Measurements from ENCODE around the gene MECR. TPM values are rescaled to one million over a fixed set of nuclear protein-coding genes. Genes with fewer than 3 reads are reported as not detected.

MECR gene
- polyA plus RNA-seq, 2 donors = 11.8 to 19.6 TPM

DNA sequence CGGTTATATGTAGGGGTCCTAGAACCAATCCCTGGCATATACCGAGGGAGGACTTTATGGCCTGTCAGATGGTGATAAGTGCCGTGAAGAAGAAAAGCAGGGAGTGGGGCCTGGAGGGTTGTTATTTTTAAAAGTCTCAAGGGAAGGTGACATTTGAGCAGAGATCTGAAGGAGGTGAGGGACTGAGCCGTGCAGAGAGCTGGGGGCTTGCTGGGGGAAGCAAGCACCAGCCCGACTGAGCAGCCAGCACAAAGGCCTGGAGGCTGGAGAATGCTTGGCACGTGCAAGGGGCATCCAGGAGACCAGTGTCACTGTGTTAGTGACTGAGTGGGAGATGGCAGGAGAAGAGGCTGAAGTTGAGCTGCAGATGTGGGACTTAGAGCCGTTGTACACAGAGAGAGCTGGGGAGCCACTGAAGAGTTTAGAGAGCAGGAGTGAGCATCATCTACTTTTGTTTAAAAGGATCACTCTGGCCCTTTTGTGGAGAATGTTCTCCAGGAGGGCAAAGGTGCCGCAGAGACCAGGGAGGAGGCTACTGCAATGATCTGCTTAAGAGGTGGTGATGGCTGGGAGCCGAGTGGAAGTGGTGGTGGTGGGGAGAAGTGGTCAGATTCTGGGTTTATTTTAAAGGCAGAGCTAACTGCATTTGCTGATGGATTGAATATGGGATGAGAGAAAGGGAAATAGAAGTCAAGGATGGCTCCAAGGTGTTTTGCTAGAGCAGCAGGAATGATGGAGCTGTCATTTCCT, 36.8 kb upstream of the MECR start:
- 82 to 83% methylated on average over 9 of the region's 9 CpGs for WGBS, 2 donors
- H3K27ac ChIP-seq (ENCODE audit: low read depth in 2 of 2, low read length in 1 of 2) = no peak overlapping the region
- no peaks in the 10 kb centered on the region for H3K36me3 ChIP-seq (ENCODE audit: control insufficient read depth in 2 of 2, insufficient read depth in 2 of 2, low read length in 1 of 2)
- no peaks in the 10 kb centered on the region for H3K9me3 ChIP-seq (ENCODE audit: control insufficient read depth in 2 of 2, insufficient read depth in 1 of 2, low read depth in 1 of 2, low read length in 1 of 2)
- H3K4me1 ChIP-seq (ENCODE audit: control insufficient read depth in 2 of 2, insufficient read depth in 2 of 2, low read length in 1 of 2) = peaks cover 0 to 5% of the 10 kb centered on the region in 2 donors
- no peak overlapping the region for H3K4me3 ChIP-seq (ENCODE audit: low read depth in 1 of 2, low read length in 2 of 2)
- no peaks in the 10 kb centered on the region for H3K27me3 ChIP-seq (ENCODE audit: control insufficient read depth in 1 of 2, insufficient read depth in 2 of 2, low read length in 2 of 2)

DNA sequence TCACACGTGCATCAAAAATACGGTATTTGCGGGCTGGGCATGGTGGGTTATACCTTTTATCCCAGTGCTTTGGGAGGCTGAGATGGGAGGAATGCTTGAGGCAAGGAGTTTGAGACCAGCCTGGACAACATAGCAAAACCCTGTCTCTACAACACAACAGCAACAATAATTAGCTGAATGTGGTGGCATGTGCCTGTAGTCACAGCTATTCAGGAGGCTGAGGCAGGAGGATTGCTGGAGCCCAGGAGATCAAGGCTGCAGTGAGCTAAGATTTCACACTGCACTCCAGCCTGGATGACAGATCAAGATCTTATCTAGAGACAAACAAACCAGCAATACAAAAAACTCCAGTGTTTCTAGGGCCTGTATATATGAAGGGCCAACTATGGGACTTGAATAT, 36.2 kb upstream of the MECR start:
- no peak overlapping the region for H3K27ac ChIP-seq (ENCODE audit: low read depth in 2 of 2, low read length in 1 of 2)
- H3K4me1 ChIP-seq (ENCODE audit: control insufficient read depth in 2 of 2, insufficient read depth in 2 of 2, low read length in 1 of 2) = peaks cover 0 to 5% of the 10 kb centered on the region in 2 donors
- no peak overlapping the region for H3K4me3 ChIP-seq (ENCODE audit: low read depth in 1 of 2, low read length in 2 of 2)
- H3K36me3 ChIP-seq (ENCODE audit: control insufficient read depth in 2 of 2, insufficient read depth in 2 of 2, low read length in 1 of 2) = no peaks in the 10 kb centered on the region
- H3K27me3 ChIP-seq (ENCODE audit: control insufficient read depth in 1 of 2, insufficient read depth in 2 of 2, low read length in 2 of 2) = no peaks in the 10 kb centered on the region
- no peaks in the 10 kb centered on the region for H3K9me3 ChIP-seq (ENCODE audit: control insufficient read depth in 2 of 2, insufficient read depth in 1 of 2, low read depth in 1 of 2, low read length in 1 of 2)
- 93 to 94% methylated on average over 3 of the region's 3 CpGs for WGBS, 2 donors

DNA sequence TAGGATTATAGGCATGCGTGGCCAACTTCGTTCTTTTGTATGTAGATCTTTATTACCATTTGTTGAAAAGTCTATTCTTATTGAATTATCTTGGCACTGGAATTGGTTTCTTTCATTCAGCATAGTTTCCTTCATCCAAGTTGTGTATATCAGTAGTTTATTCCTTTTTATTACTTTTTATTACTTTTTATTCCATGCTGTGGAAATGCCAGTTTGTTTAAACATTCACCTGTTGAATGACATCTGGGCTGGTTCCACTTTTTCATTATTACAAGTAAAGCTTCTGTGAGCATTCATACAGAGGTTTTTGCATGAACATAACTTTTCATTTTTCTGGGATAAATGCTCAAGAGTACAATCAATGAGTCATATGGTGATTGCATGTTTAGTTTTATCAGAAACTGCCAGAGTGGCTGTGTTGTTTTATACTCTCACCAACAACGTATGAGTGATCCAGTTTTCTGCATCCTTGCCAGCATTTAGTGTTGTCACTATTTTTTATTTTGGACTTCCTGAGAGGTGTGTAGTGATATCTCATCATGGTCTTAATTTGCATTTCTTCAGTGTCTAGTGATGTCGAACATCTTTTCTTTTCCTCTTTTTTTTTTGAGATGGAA, 34.1 kb upstream of the MECR start:
- WGBS, 2 donors = 64 to 71% methylated on average over 4 of the region's 4 CpGs

DNA sequence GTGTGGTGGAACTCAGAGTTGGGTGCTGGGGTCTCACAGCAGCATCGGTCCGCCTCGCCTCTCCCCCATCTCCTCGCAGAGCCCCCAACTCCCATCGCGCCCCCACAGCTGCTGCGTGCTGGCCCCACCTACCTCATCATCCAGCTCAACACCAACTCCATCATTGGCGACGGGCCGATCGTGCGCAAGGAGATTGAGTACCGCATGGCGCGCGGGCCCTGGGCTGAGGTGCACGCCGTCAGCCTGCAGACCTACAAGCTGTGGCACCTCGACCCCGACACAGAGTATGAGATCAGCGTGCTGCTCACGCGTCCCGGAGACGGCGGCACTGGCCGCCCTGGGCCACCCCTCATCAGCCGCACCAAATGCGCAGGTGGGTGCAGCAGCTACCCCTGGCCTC, 29.8 kb upstream of the MECR start:
- no peaks in the 10 kb centered on the region for H3K36me3 ChIP-seq (ENCODE audit: control insufficient read depth in 2 of 2, insufficient read depth in 2 of 2, low read length in 1 of 2)
- no peaks in the 10 kb centered on the region for H3K9me3 ChIP-seq (ENCODE audit: control insufficient read depth in 2 of 2, insufficient read depth in 1 of 2, low read depth in 1 of 2, low read length in 1 of 2)
- H3K4me1 ChIP-seq (ENCODE audit: control insufficient read depth in 2 of 2, insufficient read depth in 2 of 2, low read length in 1 of 2) = peaks cover 3 to 16% of the 10 kb centered on the region in 2 donors
- WGBS, 2 donors = 60 to 62% methylated on average over 25 to 29 of the region's 29 CpGs
- peaks cover 0 to 16% of the 10 kb centered on the region in 2 donors for H3K27me3 ChIP-seq (ENCODE audit: control insufficient read depth in 1 of 2, insufficient read depth in 2 of 2, low read length in 2 of 2)
- H3K4me3 ChIP-seq (ENCODE audit: low read depth in 1 of 2, low read length in 2 of 2) = no peak overlapping the region
- no peak overlapping the region for H3K27ac ChIP-seq (ENCODE audit: low read depth in 2 of 2, low read length in 1 of 2)

More for the DNA sequence above, 34.1 kb upstream of the MECR start:
- Histone ChIP-seq H3K4me3 (ENCODE audit: low read depth in 1 of 2, low read length in 2 of 2) (no peak overlapping the region), H3K4me1 (ENCODE audit: control insufficient read depth in 2 of 2, insufficient read depth in 2 of 2, low read length in 1 of 2) (peaks cover 0 to 4% of the 10 kb centered on the region in 2 donors), H3K36me3 (ENCODE audit: control insufficient read depth in 2 of 2, insufficient read depth in 2 of 2, low read length in 1 of 2) (no peaks in the 10 kb centered on the region), H3K9me3 (ENCODE audit: control insufficient read depth in 2 of 2, insufficient read depth in 1 of 2, low read depth in 1 of 2, low read length in 1 of 2) (no peaks in the 10 kb centered on the region), H3K27me3 (ENCODE audit: control insufficient read depth in 1 of 2, insufficient read depth in 2 of 2, low read length in 2 of 2) (no peaks in the 10 kb centered on the region), H3K27ac (ENCODE audit: low read depth in 2 of 2, low read length in 1 of 2) (no peak overlapping the region)

DNA sequence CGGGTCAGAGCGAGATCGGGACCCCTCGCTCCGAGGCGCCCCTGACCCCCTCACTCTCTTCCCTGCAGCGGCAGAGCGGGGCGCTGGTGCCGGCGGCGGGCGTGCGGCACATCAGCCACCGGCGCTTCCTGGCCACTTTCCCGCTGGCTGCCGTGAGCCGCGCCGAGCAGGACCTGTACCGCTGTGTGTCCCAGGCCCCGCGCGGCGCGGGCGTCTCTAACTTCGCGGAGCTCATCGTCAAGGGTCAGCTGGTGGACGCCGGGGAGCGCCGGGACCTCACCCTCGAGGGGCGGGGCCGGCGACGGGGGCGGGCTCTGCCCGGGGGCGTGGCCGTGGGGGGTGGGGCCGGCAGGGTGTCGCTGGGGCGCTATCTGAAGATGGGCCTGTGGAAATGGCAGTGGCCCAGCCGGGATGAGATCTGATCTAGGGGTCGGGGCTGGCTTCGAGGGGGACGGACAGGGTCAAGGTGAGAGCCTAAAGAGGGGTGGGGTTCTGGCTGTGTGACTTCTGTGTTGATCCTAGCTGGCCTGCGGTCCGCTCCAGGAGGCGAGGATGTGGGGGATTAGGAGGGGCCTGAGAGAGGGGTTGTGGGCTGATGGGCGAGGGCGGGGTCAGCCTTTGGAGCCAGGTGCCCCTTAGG, 29.2 kb upstream of the MECR start:
- peaks cover 0 to 16% of the 10 kb centered on the region in 2 donors for H3K27me3 ChIP-seq (ENCODE audit: control insufficient read depth in 1 of 2, insufficient read depth in 2 of 2, low read length in 2 of 2)
- H3K27ac ChIP-seq (ENCODE audit: low read depth in 2 of 2, low read length in 1 of 2) = no peak overlapping the region

DNA sequence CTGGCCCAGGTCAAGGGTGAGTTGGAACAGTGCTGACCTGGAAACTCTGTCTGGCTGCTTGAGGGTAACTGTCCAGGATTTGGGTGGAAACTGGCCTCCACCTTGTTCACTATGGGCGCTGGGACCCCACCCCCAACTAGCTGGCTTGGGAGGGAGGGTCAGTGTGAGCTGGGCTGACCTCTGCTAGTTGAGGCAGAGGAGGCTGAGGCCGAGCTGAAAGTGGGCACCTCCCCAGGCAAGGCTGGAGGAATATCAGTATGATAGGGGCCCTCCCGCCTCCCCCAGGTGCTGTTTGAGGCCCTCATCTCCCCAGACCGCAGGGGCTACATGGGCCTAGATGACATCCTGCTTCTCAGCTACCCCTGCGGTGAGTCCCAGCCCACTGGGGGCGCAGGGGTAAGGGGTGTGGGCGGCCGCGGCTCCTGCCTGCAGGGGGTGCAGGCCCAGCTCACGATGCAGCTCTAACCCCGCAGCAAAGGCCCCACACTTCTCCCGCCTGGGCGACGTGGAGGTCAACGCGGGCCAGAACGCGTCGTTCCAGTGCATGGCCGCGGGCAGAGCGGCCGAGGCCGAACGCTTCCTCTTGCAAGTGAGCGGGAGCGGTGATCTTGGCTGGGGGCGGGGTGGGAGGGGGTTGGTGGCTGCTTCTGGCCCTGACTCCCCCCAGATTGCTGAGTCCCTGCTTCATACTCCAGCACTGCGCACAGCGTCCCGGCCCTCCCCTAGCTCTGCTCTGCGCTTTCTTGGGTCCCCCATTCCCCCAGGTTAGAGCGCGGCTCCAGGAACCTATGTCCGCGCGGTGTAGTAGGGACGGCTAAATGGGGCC, 28.5 kb upstream of the MECR start:
- Histone ChIP-seq H3K4me3 (ENCODE audit: low read depth in 1 of 2, low read length in 2 of 2) (peak overlapping the region; percentile 38 to 44), H3K36me3 (ENCODE audit: control insufficient read depth in 2 of 2, insufficient read depth in 2 of 2, low read length in 1 of 2) (no peaks in the 10 kb centered on the region), H3K27me3 (ENCODE audit: control insufficient read depth in 1 of 2, insufficient read depth in 2 of 2, low read length in 2 of 2) (peaks cover 0 to 16% of the 10 kb centered on the region in 2 donors), H3K9me3 (ENCODE audit: control insufficient read depth in 2 of 2, insufficient read depth in 1 of 2, low read depth in 1 of 2, low read length in 1 of 2) (no peaks in the 10 kb centered on the region), H3K4me1 (ENCODE audit: control insufficient read depth in 2 of 2, insufficient read depth in 2 of 2, low read length in 1 of 2) (peaks cover 3 to 16% of the 10 kb centered on the region in 2 donors), H3K27ac (ENCODE audit: low read depth in 2 of 2, low read length in 1 of 2) (no peak overlapping the region)
- 16 to 30% methylated on average over 35 to 38 of the region's 38 CpGs for WGBS, 2 donors

More for the DNA sequence above, 29.2 kb upstream of the MECR start:
- Histone ChIP-seq H3K4me3 (ENCODE audit: low read depth in 1 of 2, low read length in 2 of 2) (peak overlapping the region; percentile 38 to 44), H3K9me3 (ENCODE audit: control insufficient read depth in 2 of 2, insufficient read depth in 1 of 2, low read depth in 1 of 2, low read length in 1 of 2) (no peaks in the 10 kb centered on the region), H3K4me1 (ENCODE audit: control insufficient read depth in 2 of 2, insufficient read depth in 2 of 2, low read length in 1 of 2) (peaks cover 3 to 16% of the 10 kb centered on the region in 2 donors), H3K36me3 (ENCODE audit: control insufficient read depth in 2 of 2, insufficient read depth in 2 of 2, low read length in 1 of 2) (no peaks in the 10 kb centered on the region)
- 3 to 6% methylated on average over 43 to 56 of the region's 56 CpGs for WGBS, 2 donors

DNA sequence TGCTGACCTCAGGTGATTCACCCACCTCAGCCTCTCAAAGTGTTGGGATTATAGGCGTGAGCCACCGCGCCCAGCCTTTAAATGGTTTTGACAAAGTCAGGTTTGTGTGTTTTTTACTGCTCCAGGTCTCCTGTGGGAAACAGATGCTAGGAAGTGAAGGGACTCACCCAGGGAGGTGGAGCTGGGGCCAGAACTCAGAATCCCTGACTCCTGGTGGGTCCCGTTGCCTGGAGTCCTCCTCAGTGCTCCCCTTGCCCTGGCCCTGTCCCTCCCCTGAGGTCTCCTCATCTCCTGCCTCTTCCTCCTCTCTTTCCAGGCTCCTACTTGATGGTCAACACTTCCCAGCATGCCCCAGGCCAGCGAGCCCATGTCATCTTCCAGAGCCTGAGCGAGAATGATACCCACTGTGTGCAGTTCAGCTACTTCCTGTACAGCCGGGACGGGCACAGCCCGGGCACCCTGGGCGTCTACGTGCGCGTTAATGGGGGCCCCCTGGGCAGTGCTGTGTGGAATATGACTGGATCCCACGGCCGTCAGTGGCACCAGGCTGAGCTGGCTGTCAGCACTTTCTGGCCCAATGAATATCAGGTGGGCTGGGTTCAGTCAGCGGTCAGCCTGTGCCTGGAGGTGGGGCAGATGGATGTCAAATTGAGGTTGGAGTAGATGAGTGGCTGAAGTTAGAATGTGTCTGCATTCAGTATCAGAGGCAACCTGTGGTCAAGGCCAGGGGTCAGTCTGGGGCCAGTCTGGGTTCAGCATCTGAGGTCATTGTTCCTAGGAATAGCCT, 27.6 kb upstream of the MECR start:
- H3K36me3 ChIP-seq (ENCODE audit: control insufficient read depth in 2 of 2, insufficient read depth in 2 of 2, low read length in 1 of 2) = no peaks in the 10 kb centered on the region
- 79 to 86% methylated on average over 16 of the region's 16 CpGs for WGBS, 2 donors
- no peaks in the 10 kb centered on the region for H3K9me3 ChIP-seq (ENCODE audit: control insufficient read depth in 2 of 2, insufficient read depth in 1 of 2, low read depth in 1 of 2, low read length in 1 of 2)
- H3K27me3 ChIP-seq (ENCODE audit: control insufficient read depth in 1 of 2, insufficient read depth in 2 of 2, low read length in 2 of 2) = peaks cover 0 to 16% of the 10 kb centered on the region in 2 donors
- no peak overlapping the region for H3K27ac ChIP-seq (ENCODE audit: low read depth in 2 of 2, low read length in 1 of 2)
- H3K4me1 ChIP-seq (ENCODE audit: control insufficient read depth in 2 of 2, insufficient read depth in 2 of 2, low read length in 1 of 2) = peaks cover 3 to 16% of the 10 kb centered on the region in 2 donors
- H3K4me3 ChIP-seq (ENCODE audit: low read depth in 1 of 2, low read length in 2 of 2) = no peak overlapping the region

DNA sequence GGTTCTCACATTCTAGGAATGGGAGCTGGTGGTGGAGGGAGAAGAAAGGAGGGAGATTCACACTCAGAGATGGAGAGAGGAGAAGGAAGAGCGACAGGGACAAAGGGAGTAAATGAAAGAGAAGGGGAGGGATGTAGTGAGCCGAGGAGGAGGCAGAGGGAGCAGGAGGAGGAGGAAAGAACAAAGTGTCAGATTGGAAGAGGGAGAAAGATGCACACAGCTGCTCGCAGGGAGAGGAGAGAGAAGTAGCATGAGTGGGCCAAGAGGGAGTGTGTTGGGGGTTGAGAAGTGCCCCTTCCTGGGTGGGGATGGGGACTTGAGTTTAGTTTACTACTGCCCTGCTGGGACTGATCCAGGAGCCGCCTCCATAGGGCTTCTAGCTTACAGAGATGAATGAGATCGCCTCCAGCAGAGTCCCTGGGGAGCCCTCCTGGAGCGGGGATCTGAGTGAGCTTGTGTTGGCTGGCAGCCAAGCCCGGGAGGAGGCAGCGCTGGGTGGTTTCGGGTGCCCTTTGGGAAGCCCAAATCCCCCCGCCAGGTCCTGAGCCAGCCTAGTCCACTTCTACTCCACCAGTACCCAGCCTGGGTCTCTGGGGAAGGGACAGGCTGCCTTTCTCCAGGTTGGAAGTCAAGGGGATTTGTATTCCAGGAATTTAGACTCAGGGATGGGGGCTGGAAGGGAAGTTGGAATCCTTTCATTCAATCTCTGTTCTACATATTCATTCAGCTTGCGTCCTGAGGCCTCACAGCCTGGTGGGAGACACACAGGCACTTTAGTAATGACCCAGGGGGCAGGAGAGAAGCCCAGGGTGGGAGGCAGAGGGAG, 26.5 kb upstream of the MECR start:
- WGBS, 2 donors = 40 to 42% methylated on average over 11 of the region's 11 CpGs
- Histone ChIP-seq H3K27me3 (ENCODE audit: control insufficient read depth in 1 of 2, insufficient read depth in 2 of 2, low read length in 2 of 2) (peaks cover 0 to 16% of the 10 kb centered on the region in 2 donors), H3K4me3 (ENCODE audit: low read depth in 1 of 2, low read length in 2 of 2) (no peak overlapping the region), H3K9me3 (ENCODE audit: control insufficient read depth in 2 of 2, insufficient read depth in 1 of 2, low read depth in 1 of 2, low read length in 1 of 2) (no peaks in the 10 kb centered on the region), H3K27ac (ENCODE audit: low read depth in 2 of 2, low read length in 1 of 2) (no peak overlapping the region), H3K4me1 (ENCODE audit: control insufficient read depth in 2 of 2, insufficient read depth in 2 of 2, low read length in 1 of 2) (peaks cover 3 to 16% of the 10 kb centered on the region in 2 donors), H3K36me3 (ENCODE audit: control insufficient read depth in 2 of 2, insufficient read depth in 2 of 2, low read length in 1 of 2) (no peaks in the 10 kb centered on the region)
